Naive thymus-derived CD8-positive, alpha-beta T cell (primary cell): Measurements from ENCODE around the gene TMEM273. TPM values are rescaled to one million over a fixed set of nuclear protein-coding genes. Genes with fewer than 3 reads are reported as not detected.

Experiments used
- ATAC-seq, 2 donors: fragments of 150-1000 bp; cut with Tn5 transposase in 1 of 2; sonication (Bioruptor Pico), chemical (Tn5 transposase) in 1 of 2; 1 replicate in 1 of 2; 2 replicates in 1 of 2; pipeline ENCODE4 v1.10.0; 2021; ENCODE audit warnings: mild to moderate bottlenecking in 2 of 2, moderate library complexity in 2 of 2
- POLR2A ChIA-PET: fragments of 350-600 bp; sonication (Branson Sonifier 250); formaldehyde crosslinking; loops from one replicate; lab custom pipeline; 2021; ENCODE audit warnings: antibody characterized with exemption; lab: Charles Lee
- DNase-seq, 10 donors: peaks; one replicate each; pipeline versions ENCODE4 v3.0.0 to v3.0.0-alpha.2; 2020 to 2022
- H3K27ac Mint-ChIP-seq, 10 donors: one replicate each; pipeline ENCODE4 v1.8.0; 2020 to 2022; ENCODE audit warnings: mild to moderate bottlenecking in 10 of 10, mixed read lengths in 10 of 10, moderate library complexity in 4 of 10, inconsistent platforms in 1 of 10
- H3K27me3 Mint-ChIP-seq, 5 donors: one replicate each; pipeline ENCODE4 v1.8.0; 2021 to 2022; ENCODE audit warnings: mixed read lengths in 5 of 5
- H3K36me3 Mint-ChIP-seq, 3 donors: one replicate each; pipeline ENCODE4 v1.8.0; 2020 to 2022; ENCODE audit warnings: mixed read lengths in 3 of 3, mild to moderate bottlenecking in 2 of 3, inconsistent platforms in 1 of 3
- H3K4me1 Mint-ChIP-seq, 4 donors: one replicate each; pipeline ENCODE4 v1.8.0; 2021 to 2022; ENCODE audit warnings: mixed read lengths in 4 of 4
- H3K4me3 Mint-ChIP-seq, 10 donors: one replicate each; pipeline ENCODE4 v1.8.0; 2020 to 2022; ENCODE audit warnings: mild to moderate bottlenecking in 10 of 10, mixed read lengths in 10 of 10, moderate library complexity in 6 of 10, inconsistent platforms in 1 of 10
- H3K9me3 Mint-ChIP-seq, 9 donors: one replicate each; pipeline ENCODE4 v1.8.0; 2020 to 2022; ENCODE audit warnings: mixed read lengths in 9 of 9, mild to moderate bottlenecking in 3 of 9, inconsistent platforms in 1 of 9, moderate library complexity in 1 of 9
- polyA plus RNA-seq, 3 donors: library from polyadenylated mRNA; unstranded; fragments of 300-500 nt; fragmentation: Illumina TruSeq; gene quantifications; one replicate each; pipeline ENCODE4 v1.2.3, GENCODE V29; 2021
- total RNA-seq, 8 experiments: library from RNA in 2 of 8; stranded (reverse) in 2 of 8; gene quantifications; one replicate each; pipeline ENCODE4 v1.2.3 and lab custom pipeline; 2021 to 2026

TMEM273 gene
- total and polyA plus RNA-seq, 5 experiments from 2014 or later = 0.23 to 3.5 (median 0.83) TPM; not detected in 2

GRCh38 chr10:49139846-49140195 is 48.4 kb downstream of the TMEM273 start:
- no peak overlapping the region for H3K4me3 Mint-ChIP-seq
- ATAC-seq (no peak), DNase-seq (no peak)
- POLR2A ChIA-PET = no interaction called here
- H3K4me1 Mint-ChIP-seq = peaks cover 0 to 13% (median 0%) of the 10 kb centered on the region in 4 donors
- peaks cover 0 to 6% (median 0%) of the 10 kb centered on the region in 9 donors for H3K9me3 Mint-ChIP-seq
- no peak overlapping the region for H3K27ac Mint-ChIP-seq
- H3K27me3 Mint-ChIP-seq = peaks cover 0 to 10% (median 3%) of the 10 kb centered on the region in 5 donors
- H3K36me3 Mint-ChIP-seq = no peaks in the 10 kb centered on the region

DNA sequence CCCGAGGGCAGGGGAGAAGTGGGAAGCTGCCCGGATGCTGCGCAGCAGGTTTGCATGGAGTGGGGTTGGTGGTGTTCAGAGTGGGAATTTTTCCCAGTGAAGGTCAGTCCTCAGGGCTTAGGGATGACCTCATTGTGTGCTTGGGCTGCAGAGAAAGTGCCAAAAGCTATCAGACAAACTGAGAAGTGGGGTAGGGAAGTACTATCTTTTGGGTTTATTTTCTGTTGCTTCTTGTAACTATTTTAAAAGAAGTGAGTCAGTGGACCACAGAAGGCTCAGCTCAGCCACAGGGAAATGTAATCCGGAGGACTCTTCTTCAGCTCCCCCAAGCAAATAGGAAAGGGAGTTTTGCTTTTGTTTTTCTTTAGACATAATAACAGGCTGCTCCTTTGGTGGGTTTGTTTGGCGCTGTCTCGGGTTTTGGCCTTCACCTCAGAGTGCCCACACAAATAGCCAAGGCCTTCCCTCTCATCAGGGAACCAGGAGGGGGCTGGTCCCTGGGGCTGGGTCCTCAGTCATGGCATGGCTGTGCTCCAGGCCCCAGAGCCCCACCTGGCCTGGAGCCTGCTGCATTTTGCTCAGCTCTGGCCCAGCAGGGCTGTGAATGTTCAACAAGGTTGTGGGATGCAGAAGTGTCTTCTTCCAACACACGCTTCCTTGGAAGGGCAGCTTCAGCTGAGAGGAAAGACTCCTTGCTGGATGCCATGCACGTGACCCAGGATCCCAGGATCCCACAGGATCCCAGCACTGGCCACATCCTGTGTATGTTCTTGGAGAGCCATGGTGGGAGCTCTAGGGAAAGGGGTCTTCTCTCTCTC is 49.0 kb downstream of the TMEM273 start:
- Mint-ChIP-seq H3K9me3 (peaks cover 0 to 6% (median 0%) of the 10 kb centered on the region in 9 donors), H3K4me3 (no peak overlapping the region), H3K36me3 (no peaks in the 10 kb centered on the region), H3K27me3 (peaks cover 2 to 15% (median 4%) of the 10 kb centered on the region in 5 donors), H3K4me1 (peaks cover 0 to 19% (median 0%) of the 10 kb centered on the region in 4 donors), H3K27ac (no peak overlapping the region)
- POLR2A ChIA-PET = no interaction called here
- ATAC-seq (no peak), DNase-seq (no peak)

DNA sequence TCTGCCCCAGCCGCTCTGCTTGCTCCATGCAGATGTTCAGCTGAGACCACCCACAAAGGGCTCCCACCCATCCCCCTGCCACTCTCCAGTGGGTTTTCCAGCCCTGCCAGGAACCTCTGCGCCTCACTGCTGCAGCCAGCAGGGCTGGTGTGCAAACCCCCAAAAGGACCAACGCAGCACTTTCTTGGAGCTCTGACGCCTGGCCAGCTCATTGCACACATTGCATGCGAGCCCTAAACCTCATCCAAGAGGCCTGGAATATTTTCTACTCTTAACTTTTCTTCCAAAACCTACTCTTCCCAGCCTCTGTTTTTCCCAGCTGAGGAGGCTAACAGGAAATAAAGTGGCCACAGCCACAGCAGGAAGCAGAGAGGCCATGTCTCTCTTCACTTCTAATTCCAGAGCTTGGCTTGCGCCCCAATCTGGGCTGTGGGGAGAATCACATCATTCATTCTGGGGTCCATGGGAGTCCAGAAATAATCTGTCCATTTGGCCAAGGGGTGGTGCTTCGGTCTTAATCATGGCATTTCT is 49.8 kb downstream of the TMEM273 start:
- ATAC-seq = no peak

GRCh38 chr10:49136525-49136924 is 51.7 kb downstream of the TMEM273 start:
- no peaks in the 10 kb centered on the region for H3K36me3 Mint-ChIP-seq
- POLR2A ChIA-PET = no interaction called here

More for the DNA sequence above, 49.8 kb downstream of the TMEM273 start:
- Mint-ChIP-seq H3K4me3 (no peak overlapping the region), H3K36me3 (no peaks in the 10 kb centered on the region), H3K4me1 (peaks cover 0 to 22% (median 0%) of the 10 kb centered on the region in 4 donors), H3K27ac (no peak overlapping the region), H3K27me3 (peaks cover 2 to 22% (median 9%) of the 10 kb centered on the region in 5 donors), H3K9me3 (peaks cover 0 to 6% (median 0%) of the 10 kb centered on the region in 9 donors)
- no peak for DNase-seq
- POLR2A ChIA-PET = no interaction called here

DNA sequence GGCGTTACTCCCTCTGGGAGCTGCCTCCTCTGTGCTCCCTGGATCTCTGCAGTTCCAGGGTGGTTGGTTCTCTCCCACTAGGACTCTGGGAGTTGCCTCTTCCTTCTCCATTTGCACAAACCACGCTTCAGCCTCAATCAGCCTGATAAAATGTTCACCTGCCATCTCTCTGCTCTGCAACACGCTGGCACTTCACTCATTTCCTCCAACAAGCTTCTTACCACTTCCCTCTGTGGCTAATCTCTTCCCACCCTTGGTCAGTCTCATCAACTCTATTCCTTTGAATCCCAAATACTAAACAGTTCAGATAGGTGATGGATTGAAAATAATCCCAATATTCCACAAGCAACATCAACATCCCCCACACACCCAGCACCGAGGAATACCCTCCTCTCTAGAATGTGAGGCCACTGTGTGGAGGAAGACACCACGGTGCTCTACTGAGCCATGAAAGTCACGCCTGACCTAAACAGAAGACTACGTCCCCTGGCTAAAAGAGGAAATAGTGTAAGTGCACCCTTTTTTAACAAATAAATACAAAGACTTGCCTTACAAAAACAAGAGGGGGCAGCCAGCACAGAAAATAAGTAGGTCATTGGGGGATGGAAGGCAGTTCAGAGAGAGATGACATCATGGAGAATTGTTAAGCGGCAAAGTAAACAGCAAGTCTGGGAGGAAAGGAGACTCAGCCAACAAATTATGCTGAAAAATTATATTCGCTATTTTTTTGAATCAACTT is 52.4 kb downstream of the TMEM273 start:
- DNase-seq = no peak
- no peak for ATAC-seq
- H3K27ac Mint-ChIP-seq = peak overlapping the region in 1 of 10 donors; percentile 76
- POLR2A ChIA-PET = no interaction called here
- H3K36me3 Mint-ChIP-seq = no peaks in the 10 kb centered on the region
- peaks cover 2 to 22% (median 12%) of the 10 kb centered on the region in 5 donors for H3K27me3 Mint-ChIP-seq
- H3K4me1 Mint-ChIP-seq = peaks cover 0 to 22% (median 0%) of the 10 kb centered on the region in 4 donors
- H3K4me3 Mint-ChIP-seq = peak overlapping the region in 1 of 10 donors; percentile 66
- H3K9me3 Mint-ChIP-seq = peaks cover 0 to 6% (median 0%) of the 10 kb centered on the region in 9 donors

More at GRCh38 chr10:49136525-49136924, 51.7 kb downstream of the TMEM273 start:
- H3K4me1 Mint-ChIP-seq = peaks cover 0 to 22% (median 0%) of the 10 kb centered on the region in 4 donors
- H3K27me3 Mint-ChIP-seq = peaks cover 2 to 22% (median 9%) of the 10 kb centered on the region in 5 donors
- H3K27ac Mint-ChIP-seq = no peak overlapping the region
- peaks cover 0 to 6% (median 0%) of the 10 kb centered on the region in 9 donors for H3K9me3 Mint-ChIP-seq
- H3K4me3 Mint-ChIP-seq = no peak overlapping the region
- no peak for DNase-seq
- no peak for ATAC-seq

- ATAC-seq (no peak), DNase-seq (no peak)
- Mint-ChIP-seq H3K36me3 (no peaks in the 10 kb centered on the region), H3K27ac (no peak overlapping the region), H3K27me3 (peaks cover 3 to 28% (median 20%) of the 10 kb centered on the region in 5 donors), H3K4me3 (no peak overlapping the region), H3K9me3 (peaks cover 0 to 6% (median under 1%) of the 10 kb centered on the region in 9 donors), H3K4me1 (peaks cover 0 to 22% (median 0%) of the 10 kb centered on the region in 4 donors)
- POLR2A ChIA-PET = no interaction called here
Observed at GRCh38 chr10:49134327-49134726, 53.9 kb downstream of the TMEM273 start.

GRCh38 chr10:49133706-49134248 is 54.4 kb downstream of the TMEM273 start, which contains the start of gene FAM170B:
FAM170B (minus strand) TSS chr10:49134021; CDS start chr10:49133918, 103 bp downstream.
- no peaks in the 10 kb centered on the region for H3K36me3 Mint-ChIP-seq
- peaks cover 7 to 33% (median 25%) of the 10 kb centered on the region in 5 donors for H3K27me3 Mint-ChIP-seq
- H3K9me3 Mint-ChIP-seq = peaks cover 0 to 10% (median 2%) of the 10 kb centered on the region in 9 donors
- POLR2A ChIA-PET = no interaction called here
- ATAC-seq (no peak), DNase-seq (no peak)
- peaks cover 0 to 22% (median 0%) of the 10 kb centered on the region in 4 donors for H3K4me1 Mint-ChIP-seq
- no peak within 1 kb of the TSS for H3K4me3 Mint-ChIP-seq
- H3K27ac Mint-ChIP-seq = no peak within 1 kb of the TSS

DNA sequence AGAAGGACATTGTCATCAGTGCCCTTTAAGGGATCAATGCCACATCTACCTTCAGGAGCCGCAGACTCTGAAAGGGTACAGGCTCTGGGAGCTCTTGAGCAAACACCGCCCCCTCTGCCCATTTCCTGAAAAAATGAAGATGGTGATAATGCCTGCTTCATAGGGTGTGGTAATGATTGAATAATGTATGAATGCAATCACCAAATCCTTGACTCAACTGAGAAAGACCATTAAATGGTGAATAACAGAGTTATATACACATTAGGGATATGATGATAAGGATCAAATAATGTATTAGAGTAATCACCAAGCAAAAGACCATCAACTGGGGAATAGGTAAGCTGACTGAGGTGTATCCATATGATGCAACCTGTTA is 55.8 kb downstream of the TMEM273 start:
- Mint-ChIP-seq H3K4me1 (peaks cover 0 to 22% (median 0%) of the 10 kb centered on the region in 4 donors), H3K27ac (no peak overlapping the region), H3K27me3 (peaks cover 9 to 44% (median 29%) of the 10 kb centered on the region in 5 donors), H3K9me3 (peaks cover 0 to 16% (median 5%) of the 10 kb centered on the region in 9 donors), H3K36me3 (no peaks in the 10 kb centered on the region), H3K4me3 (no peak overlapping the region)
- POLR2A ChIA-PET = no interaction called here
- DNase-seq = no peak
- no peak for ATAC-seq

DNA sequence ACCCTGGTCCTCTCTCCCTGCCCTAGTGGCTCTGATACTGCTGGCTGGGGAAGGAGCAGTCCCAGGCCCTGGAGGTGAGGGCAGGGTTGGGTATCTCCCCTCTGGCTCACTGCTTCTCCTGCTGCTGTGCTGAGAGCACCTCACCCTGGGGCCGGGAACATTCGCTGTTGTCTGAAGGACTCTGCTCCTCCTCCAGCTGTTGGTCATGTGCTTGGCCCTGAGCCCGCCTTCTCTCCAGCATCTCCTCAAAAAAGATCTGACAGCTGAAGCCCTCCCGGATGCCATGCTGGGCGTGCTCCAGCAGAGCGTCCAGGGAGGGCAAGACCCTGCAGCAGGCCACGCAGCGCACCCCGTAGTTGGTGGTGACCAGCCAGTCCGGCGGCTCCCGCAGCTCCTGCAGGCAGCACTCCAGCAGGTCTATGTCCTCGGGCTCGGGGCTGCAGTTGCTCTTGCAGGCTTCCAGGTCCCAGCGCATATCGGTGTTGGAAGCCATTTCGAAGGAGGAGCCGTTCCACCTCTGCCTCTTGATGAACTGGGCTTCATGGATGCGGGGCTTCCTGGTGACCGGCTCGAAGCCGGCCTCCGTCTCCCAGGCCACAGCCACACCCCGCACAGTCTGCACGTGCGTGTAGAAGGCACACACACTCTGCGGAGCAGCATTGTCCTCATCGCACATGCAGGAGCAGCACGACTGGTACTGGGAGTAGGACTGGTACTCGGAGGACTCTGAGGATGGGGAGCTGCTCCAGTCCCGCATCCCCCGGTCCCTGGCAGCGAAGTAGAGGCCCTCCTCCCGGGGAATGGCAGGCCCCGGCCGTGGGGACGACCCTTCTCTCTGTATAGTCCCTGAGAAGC is 56.5 kb downstream of the TMEM273 start:
- H3K36me3 Mint-ChIP-seq = no peaks in the 10 kb centered on the region
- H3K27ac Mint-ChIP-seq = peak overlapping the region in 1 of 10 donors; percentile 37
- ATAC-seq = no peak
- H3K4me3 Mint-ChIP-seq = no peak overlapping the region
- H3K4me1 Mint-ChIP-seq = peaks cover 0 to 22% (median 0%) of the 10 kb centered on the region in 4 donors
- no peak for DNase-seq
- H3K27me3 Mint-ChIP-seq = peaks cover 9 to 44% (median 29%) of the 10 kb centered on the region in 5 donors
- POLR2A ChIA-PET = no interaction called here
- peaks cover 0 to 16% (median 5%) of the 10 kb centered on the region in 9 donors for H3K9me3 Mint-ChIP-seq

- Mint-ChIP-seq H3K4me1 (peaks cover 0 to 4% (median 0%) of the 10 kb centered on the region in 4 donors), H3K27me3 (peaks cover 7 to 30% (median 26%) of the 10 kb centered on the region in 5 donors), H3K9me3 (peaks cover 0 to 16% (median 5%) of the 10 kb centered on the region in 9 donors), H3K27ac (no peak overlapping the region), H3K4me3 (no peak overlapping the region), H3K36me3 (no peaks in the 10 kb centered on the region)
- ATAC-seq = no peak
- POLR2A ChIA-PET = no interaction called here
- DNase-seq = no peak
Observed at GRCh38 chr10:49129376-49129775, 58.8 kb downstream of the TMEM273 start.

- Mint-ChIP-seq H3K9me3 (peaks cover 0 to 16% (median 5%) of the 10 kb centered on the region in 9 donors), H3K4me3 (no peak overlapping the region), H3K27ac (no peak overlapping the region), H3K27me3 (peaks cover 7 to 25% (median 22%) of the 10 kb centered on the region in 5 donors), H3K36me3 (no peaks in the 10 kb centered on the region), H3K4me1 (no peaks in the 10 kb centered on the region)
- DNase-seq (no peak), ATAC-seq (no peak)
- POLR2A ChIA-PET = no interaction called here
Observed at GRCh38 chr10:49128854-49129253, 59.3 kb downstream of the TMEM273 start.
